LNCaP clone FGC (cell line): Measurements from ENCODE around the gene FLAD1.

Experiments
- DNase-seq: peaks from one replicate; pipeline ENCODE4 v3.0.0-alpha.2; 2011; ENCODE audit warnings: low read depth
- H3K4me3 ChIP-seq: 2 replicates; pipeline ENCODE4 v1.5.1; 2011; ENCODE audit warnings: mild to moderate bottlenecking, low read depth, low read length, control low read depth
- TF ChIP-seq, protein P1 (sequence below): IDR thresholded peaks from 2 replicates; pipeline ENCODE4 v1.5.1; 2012; ENCODE audit warnings: mild to moderate bottlenecking; ENCODE audit not compliant: control insufficient read depth, insufficient read depth; ENCODE audit errors: extremely low read depth

Gene FLAD1

DNA sequence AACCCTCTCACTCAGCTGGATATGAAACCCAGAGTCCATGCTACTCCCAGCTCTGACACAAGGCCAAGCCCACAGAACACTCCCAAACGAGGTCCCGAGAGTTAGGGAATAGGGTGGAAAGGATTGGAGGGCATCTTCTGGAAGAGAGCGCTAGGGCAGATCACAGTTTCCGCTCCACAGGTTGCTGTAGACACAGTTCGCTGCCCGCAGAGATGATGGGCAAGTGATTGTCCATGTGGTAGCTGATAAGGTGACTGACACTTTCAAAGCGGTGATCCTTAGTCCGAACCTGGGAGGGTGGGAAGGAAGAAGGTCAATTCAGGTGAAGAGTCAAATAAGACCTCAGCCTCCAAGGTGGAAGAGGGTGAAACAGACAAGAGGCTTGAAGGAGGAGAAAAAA is 19.5 kb upstream of the FLAD1 start:
- no peak for DNase-seq
- no peak overlapping the region for H3K4me3 ChIP-seq
- TF ChIP-seq, protein P1, sequence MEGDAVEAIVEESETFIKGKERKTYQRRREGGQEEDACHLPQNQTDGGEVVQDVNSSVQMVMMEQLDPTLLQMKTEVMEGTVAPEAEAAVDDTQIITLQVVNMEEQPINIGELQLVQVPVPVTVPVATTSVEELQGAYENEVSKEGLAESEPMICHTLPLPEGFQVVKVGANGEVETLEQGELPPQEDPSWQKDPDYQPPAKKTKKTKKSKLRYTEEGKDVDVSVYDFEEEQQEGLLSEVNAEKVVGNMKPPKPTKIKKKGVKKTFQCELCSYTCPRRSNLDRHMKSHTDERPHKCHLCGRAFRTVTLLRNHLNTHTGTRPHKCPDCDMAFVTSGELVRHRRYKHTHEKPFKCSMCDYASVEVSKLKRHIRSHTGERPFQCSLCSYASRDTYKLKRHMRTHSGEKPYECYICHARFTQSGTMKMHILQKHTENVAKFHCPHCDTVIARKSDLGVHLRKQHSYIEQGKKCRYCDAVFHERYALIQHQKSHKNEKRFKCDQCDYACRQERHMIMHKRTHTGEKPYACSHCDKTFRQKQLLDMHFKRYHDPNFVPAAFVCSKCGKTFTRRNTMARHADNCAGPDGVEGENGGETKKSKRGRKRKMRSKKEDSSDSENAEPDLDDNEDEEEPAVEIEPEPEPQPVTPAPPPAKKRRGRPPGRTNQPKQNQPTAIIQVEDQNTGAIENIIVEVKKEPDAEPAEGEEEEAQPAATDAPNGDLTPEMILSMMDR: no peak

- TF ChIP-seq, protein P1: no peak
- DNase-seq: no peak
- H3K4me3 ChIP-seq: no peak overlapping the region
Measured at GRCh38 chr1:154964359-154964758, 18.8 kb upstream of the FLAD1 start.

DNA sequence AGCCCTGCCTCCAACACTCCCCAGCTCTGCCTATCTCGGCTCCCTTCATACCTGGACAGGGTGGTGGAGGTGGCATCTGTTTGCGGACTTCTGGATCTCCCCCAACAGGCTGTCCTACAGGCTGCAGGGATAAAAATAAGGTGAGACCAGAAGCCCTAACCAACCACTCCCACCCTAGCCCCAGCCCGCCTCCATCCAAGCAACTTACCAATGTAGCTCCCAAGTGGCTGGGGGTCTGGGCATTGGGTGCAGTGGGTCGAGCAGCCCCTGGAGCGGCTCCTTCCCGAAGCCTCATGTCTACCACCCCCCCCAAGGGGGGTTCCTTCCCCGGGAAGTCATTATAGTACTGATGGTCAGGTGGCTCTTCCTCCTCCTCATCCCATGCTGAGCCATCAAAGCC is 17.0 kb upstream of the FLAD1 start:
- TF ChIP-seq, protein P1: no peak
- no peak for DNase-seq
- H3K4me3 ChIP-seq: no peak overlapping the region

DNA sequence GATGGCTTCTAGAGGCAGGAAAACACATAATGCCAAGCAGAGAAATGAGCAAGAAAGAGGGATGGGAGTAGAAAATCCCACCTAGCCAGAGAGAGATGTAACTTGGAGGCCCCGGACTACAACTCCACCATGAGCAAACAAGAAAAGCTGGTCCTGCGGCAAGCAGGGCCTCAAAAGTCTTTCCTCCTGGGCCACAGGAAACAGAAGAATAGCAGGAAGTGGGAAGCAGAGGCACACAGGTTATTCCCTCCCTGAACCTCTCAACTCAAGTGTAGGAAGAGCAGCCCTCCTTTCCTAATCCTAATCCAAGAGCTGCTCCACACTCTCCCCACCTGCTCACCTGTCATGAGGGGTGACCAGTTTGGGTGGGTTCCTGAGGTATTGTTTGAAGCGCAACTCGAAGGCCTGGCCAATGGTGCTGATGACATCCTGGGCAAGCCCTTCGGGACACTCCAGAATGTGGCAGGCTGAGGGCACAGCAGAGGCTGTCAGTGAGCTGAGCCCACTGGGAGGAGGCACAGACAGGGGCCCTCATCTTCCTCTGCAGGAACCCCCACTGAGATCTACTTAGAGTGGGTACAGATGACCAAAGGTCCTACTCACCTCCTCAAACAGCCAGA is 15.7 kb upstream of the FLAD1 start:
- no peak overlapping the region for H3K4me3 ChIP-seq
- no peak for DNase-seq
- TF ChIP-seq, protein P1: no peak

DNA sequence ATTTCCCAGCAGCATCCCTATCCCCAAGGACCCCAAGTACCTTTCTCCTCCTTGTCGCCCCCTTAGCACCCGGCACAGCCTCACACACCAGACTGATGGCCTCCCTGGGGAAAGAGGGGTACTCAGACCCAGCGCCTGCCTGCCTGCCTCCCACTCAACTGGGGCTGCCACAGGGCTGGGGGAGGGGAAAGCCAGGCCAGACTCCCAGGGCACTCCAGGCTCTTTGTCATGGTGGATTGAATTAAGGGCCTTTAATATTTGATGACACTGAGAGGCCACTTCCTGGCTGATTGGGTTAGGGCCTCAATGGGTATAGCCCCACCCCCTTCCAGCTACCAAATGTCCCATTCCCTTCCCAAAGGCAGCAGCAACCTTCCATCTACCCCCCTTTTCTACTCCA is 14.4 kb upstream of the FLAD1 start:
- no peak for DNase-seq
- TF ChIP-seq, protein P1: no peak
- H3K4me3 ChIP-seq: peak overlapping the region; percentile 59

DNA sequence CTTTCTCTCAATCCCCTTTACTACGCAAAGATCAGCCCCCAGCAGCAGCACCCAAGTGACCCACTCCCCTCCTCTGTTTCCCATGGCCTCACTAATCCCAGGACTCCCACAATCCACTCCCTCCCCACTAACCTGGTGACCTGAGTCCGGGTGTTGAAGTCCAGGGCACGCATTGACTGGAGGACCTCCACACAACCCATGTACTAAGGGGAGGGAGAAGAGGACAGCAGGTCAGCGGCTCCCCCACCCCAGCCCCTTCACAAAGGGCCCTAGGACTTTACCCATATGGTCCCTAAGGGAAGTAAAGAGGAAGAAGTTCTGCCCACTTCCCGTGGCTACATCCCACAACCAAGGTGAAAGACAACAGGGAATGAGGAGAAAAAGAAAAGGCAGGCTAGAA is 13.9 kb upstream of the FLAD1 start:
- TF ChIP-seq, protein P1: no peak
- peak overlapping the region; percentile 59 for H3K4me3 ChIP-seq
- no peak for DNase-seq

GRCh38 chr1:154969860-154970452 is 13.2 kb upstream of the FLAD1 start:
- DNase-seq: no peak
- TF ChIP-seq, protein P1: no peak
- peak overlapping the region; percentile 59 for H3K4me3 ChIP-seq
